Heart right ventricle (tissue), 16 donors: Measurements from ENCODE around the gene NOXA1. TPM values are rescaled to one million over a fixed set of nuclear protein-coding genes. Genes with fewer than 3 reads are reported as not detected.
"Not testable (repeated sequence)": the region's sequence is repeated elsewhere in the genome, so short reads cannot be mapped to it uniquely, and the experiment has no call there.

ENCODE experiments used
- ATAC-seq, 8 donors: fragments of 200-7000 bp; cut with Tn5 transposase; one replicate each; pipeline ENCODE4 v1.9.1; 2020; ENCODE audit warnings: mild to moderate bottlenecking in 8 of 8, moderate library complexity in 8 of 8, moderate number of reproducible peaks in 1 of 8
- DNase-seq, 2 donors: peaks; one replicate each; pipeline ENCODE4 v3.0.0-alpha.2; 2020
- H3K27ac ChIP-seq, 10 donors: fragments of 200-600 bp; sonication (generic) in 2 of 10; one replicate each; pipeline versions ENCODE4 v1.5.0 to v1.8.0; 2020 to 2022; ENCODE audit warnings: mild to moderate bottlenecking in 3 of 10
- H3K27me3 ChIP-seq, 7 donors: fragments of 200-600 bp; one replicate each; pipeline ENCODE4 v1.8.0; 2021 to 2022; ENCODE audit warnings: mild to moderate bottlenecking in 2 of 7
- H3K36me3 ChIP-seq, 9 donors: fragments of 200-600 bp; sonication (generic) in 1 of 9; one replicate each; pipeline versions ENCODE4 v1.5.0 to v1.8.0; 2020 to 2022; ENCODE audit warnings: mild to moderate bottlenecking in 2 of 9
- H3K4me1 ChIP-seq, 9 donors: fragments of 200-600 bp; sonication (generic) in 1 of 9; one replicate each; pipeline versions ENCODE4 v1.5.0 to v1.8.0; 2020 to 2022; ENCODE audit warnings: mild to moderate bottlenecking in 4 of 9
- H3K4me3 ChIP-seq, 10 donors: fragments of 200-600 bp; sonication (generic) in 2 of 10; one replicate each; pipeline versions ENCODE4 v1.5.0 to v1.8.0; 2020 to 2022; ENCODE audit warnings: mild to moderate bottlenecking in 7 of 10, moderate library complexity in 2 of 10
- H3K9me3 ChIP-seq, 11 donors: fragments of 200-600 bp in 10 of 11; sonication (generic) in 2 of 11; one replicate each; pipeline versions ENCODE4 v1.5.0 to v1.8.0; 2013 to 2022; ENCODE audit warnings: mild to moderate bottlenecking in 2 of 11, control low read depth in 1 of 11, moderate library complexity in 1 of 11
- CTCF ChIP-seq, 9 donors: fragments of 200-600 bp; sonication (generic) in 2 of 9; IDR thresholded peaks; one replicate each; pipeline versions ENCODE4 v1.5.0 to v1.8.0; 2021 to 2022; ENCODE audit warnings: antibody characterized with exemption in 9 of 9, mild to moderate bottlenecking in 5 of 9, moderate library complexity in 1 of 9
- WGBS, 2 donors: extraction: QIAGEN DNeasy Blood & Tissue Kit; methylation state at CpG; one replicate each; pipeline ENCODE4 v1.1.7; 2013; ENCODE audit warnings: inconsistent platforms in 1 of 2; 5-methylcytosine and 5-hydroxymethylcytosine counted together
- intact Hi-C, 10 donors: fragments of 100-400 bp; cut with DNase I; formaldehyde crosslinking; loops; one replicate each; pipeline versions ENCODE4 v1.11.1 to v1.14.2; 2022
- polyA plus RNA-seq, 2 donors: library from polyadenylated mRNA; stranded (reverse); fragments of 200-250 nt; gene quantifications; one replicate each; pipeline ENCODE4 v1.2.3, GENCODE V29; 2013
- total RNA-seq, 10 donors: library from RNA; stranded (reverse); fragmentation: NEBNext Ultra II Directional in 3 of 10; extraction: Animal tissue kit (Norgen Biotek cat#: 25700) in 3 of 10; gene quantifications; one replicate each; pipeline versions ENCODE4 v1.2.1 to v1.2.4, GENCODE V29; 2021 to 2023
- donor health status: Arrhythmogenic right ventricular cardiomyopathy.
- donor health status: ischemic (EF 13 %, LVEDD 7.1; RV severe dilation, severe dysfunction).
- donor health status: healthy with polysubstance abuse.
- donor health status: DM: no; HTN: yes; CAD: no.
- donor health status: DM: no; HTN: no; CAD: no.
- donor health status: ischemic (EF 25% LVEDD 6.9; RV normal size, moderate dysfunction).
- donor health status: ischemic (EF 25% LVEDD 5.7; RV mildly dilated, moderate dysfunction).
- donor health status: healthy.
- donor health status: DM: yes; HTN: yes; CAD: no.
- donor health status: Ischemic cardiomyopathy.
- donor health status: ischemic (EF 35%, LVEDD 5.7; RV mildly dilated, moderate dysfunction).
- donor health status: nonischemic (EF 11% LVEDD 7.7; RV severe dilation, severe dysfunction).
- donor health status: DM: yes; HTN: yes; CAD: no.
- donor health status: PGD.
- donor health status: ischemic (EF 29% LVEDD 5.4; RV normal size, mild dysfunction).
- donor health status: nonischemic (EF 23%, LVEDD 6.1; RV moderate dilation, normal function).

NOXA1 gene
- total and polyA plus RNA-seq, 12 donors, result 0.62 to 10.6 (median 3.0) TPM

- intact Hi-C loops, result loop anchor here in 1 of 10 donors (10.0 kb wide), 1 partner anchor 153 kb away; no protein-coding TSS in a partner anchor
- TF ChIP-seq CTCF (IDR thresholded peaks at IDR 0.05), result no peak
- peaks cover 0 to 13% (median 7%) of the 10 kb centered on the region in 7 donors for H3K27me3 ChIP-seq
- no peak overlapping the region for H3K27ac ChIP-seq
- H3K9me3 ChIP-seq, result no peaks in the 10 kb centered on the region
- DNase-seq, result peak in 1 of 2 donors; percentile 8
- no peak overlapping the region for H3K4me3 ChIP-seq
- H3K4me1 ChIP-seq, result peaks cover 0 to 17% (median 0%) of the 10 kb centered on the region in 9 donors
- peak in 1 of 8 donors; percentile 17 for ATAC-seq
- H3K36me3 ChIP-seq, result peaks cover 0 to 24% (median 0%) of the 10 kb centered on the region in 9 donors
- 89% methylated on average over 27 of the region's 27 CpGs for WGBS, 2 donors
Observed at GRCh38 chr9:137447722-137448601, 24.8 kb downstream of the NOXA1 start.

DNA sequence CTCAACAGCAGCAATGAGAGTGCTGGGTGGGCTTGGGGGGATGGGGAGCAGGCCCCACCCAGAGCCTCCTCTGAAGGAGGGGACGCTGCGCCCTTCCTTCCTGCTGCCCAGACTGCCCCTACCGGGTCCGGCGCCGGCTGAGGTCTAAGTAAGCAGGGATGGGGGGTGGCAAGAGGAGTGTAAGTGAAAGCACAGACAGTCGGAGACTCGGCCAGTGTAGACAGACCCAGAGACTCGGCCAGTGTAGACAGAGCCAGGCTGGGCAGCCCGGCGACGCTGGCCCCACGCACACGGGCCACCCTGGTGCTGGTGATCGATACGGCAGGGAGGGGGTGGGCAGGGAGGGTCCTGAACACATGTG, 25.4 kb downstream of the NOXA1 start:
- H3K27ac ChIP-seq, result no peak overlapping the region
- no peak for TF ChIP-seq CTCF (IDR thresholded peaks at IDR 0.05)
- H3K36me3 ChIP-seq, result peaks cover 0 to 24% (median 0%) of the 10 kb centered on the region in 9 donors
- H3K9me3 ChIP-seq, result no peaks in the 10 kb centered on the region
- H3K4me3 ChIP-seq, result no peak overlapping the region
- WGBS, 2 donors, result 92 to 93% methylated on average over 16 of the region's 16 CpGs
- peaks cover 0 to 7% (median 4%) of the 10 kb centered on the region in 7 donors for H3K27me3 ChIP-seq
- H3K4me1 ChIP-seq, result peaks cover 0 to 23% (median 0%) of the 10 kb centered on the region in 9 donors
- DNase-seq, result peak in 1 of 2 donors; percentile 6
- ATAC-seq, result no peak
- intact Hi-C loops, result loop anchor here in 1 of 10 donors (10.0 kb wide), 1 partner anchor 154 kb away; no protein-coding TSS in a partner anchor

GRCh38 chr9:137449081-137449844, 26.1 kb downstream of the NOXA1 start:
- intact Hi-C loops, result loop anchor here in 1 of 10 donors (10.0 kb wide), 1 partner anchor 154 kb away; no protein-coding TSS in a partner anchor
- H3K27me3 ChIP-seq, result peaks cover 0 to under 1% (median 0%) of the 10 kb centered on the region in 7 donors
- peaks cover 0 to 25% (median 2%) of the 10 kb centered on the region in 9 donors for H3K4me1 ChIP-seq
- TF ChIP-seq CTCF (IDR thresholded peaks at IDR 0.05), result no peak
- DNase-seq (peak in 1 of 2 donors; percentile 6), ATAC-seq (no peak)
- no peaks in the 10 kb centered on the region for H3K9me3 ChIP-seq
- no peak overlapping the region for H3K27ac ChIP-seq
- peaks cover 0 to 24% (median 0%) of the 10 kb centered on the region in 9 donors for H3K36me3 ChIP-seq
- WGBS, 2 donors, result 89% methylated on average over 36 of the region's 36 CpGs
- no peak overlapping the region for H3K4me3 ChIP-seq

DNA sequence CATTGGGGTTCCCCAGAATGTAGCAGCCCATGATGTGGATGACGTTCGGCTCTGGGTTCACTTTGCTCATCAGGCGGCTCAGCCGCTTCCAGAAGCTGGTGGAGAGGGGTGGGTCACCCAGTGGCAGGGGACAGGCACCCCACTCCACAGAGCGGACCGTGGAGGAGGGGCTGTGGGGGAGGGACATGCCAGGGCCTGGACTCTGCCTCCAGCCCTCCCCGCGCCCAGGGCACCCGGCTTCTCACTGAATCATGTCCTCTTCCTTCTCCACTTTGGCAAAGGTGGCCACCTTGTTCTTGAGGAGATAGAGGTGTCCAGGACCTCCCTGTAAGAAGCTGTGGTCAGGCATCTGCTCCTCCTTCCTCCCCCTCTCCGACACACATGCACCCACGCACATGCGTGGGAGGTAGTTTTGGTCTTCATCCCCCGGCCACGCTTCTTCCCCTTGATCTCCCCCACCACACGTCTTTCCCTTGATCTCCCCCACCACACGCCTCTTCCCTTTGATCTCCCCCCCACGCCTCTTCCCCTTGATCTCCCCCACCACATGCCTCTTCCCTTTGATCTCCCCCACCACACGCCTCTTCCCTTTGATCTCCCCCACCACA, 26.8 kb downstream of the NOXA1 start:
- peaks cover 8 to 30% (median 10%) of the 10 kb centered on the region in 9 donors for H3K4me1 ChIP-seq
- intact Hi-C loops, result loop anchor here in 2 of 10 donors (10.0 kb wide), 2 partner anchors 155 kb away; partner anchors contain the start of gene ARRDC1 (in 1 of the 2)
- DNase-seq (no peak), ATAC-seq (no peak)
- peaks cover 0 to 24% (median 0%) of the 10 kb centered on the region in 9 donors for H3K36me3 ChIP-seq
- no peak overlapping the region for H3K27ac ChIP-seq
- H3K9me3 ChIP-seq, result no peaks in the 10 kb centered on the region
- no peaks in the 10 kb centered on the region for H3K27me3 ChIP-seq
- 91% methylated on average over 18 of the region's 18 CpGs for WGBS, 2 donors
- TF ChIP-seq CTCF (IDR thresholded peaks at IDR 0.05), result no peak
- H3K4me3 ChIP-seq, result no peak overlapping the region

DNA sequence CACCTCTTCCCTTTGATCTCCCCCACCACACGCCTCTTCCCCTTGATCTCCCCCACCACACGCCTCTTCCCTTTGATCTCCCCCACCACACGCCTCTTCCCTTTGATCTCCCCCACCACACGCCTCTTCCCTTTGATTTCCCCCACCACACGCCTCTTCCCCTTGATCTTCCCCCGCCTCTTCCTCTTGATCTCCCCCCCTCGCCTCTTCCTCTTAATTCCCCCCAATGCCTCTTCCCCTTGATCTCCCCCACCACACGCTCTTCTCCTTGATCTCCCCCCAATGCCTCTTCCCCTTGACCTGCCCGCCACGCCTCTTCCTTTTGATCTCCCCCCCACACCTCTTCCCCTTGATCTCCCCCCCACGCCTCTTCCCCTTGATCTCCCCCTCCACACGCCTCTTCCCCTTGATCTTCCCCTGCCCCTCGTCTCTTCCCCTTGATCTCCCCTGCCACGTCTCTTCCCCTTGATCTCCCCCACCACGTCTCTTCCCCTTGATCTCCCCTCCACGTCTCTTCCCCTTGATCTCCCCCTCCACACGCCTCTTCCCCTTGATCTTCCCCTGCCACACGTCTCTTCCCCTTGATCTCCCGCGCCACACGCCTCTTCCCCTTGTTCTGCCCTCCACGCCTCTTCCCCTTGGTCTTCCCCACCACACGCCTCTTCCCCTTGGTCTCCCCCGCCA, 27.5 kb downstream of the NOXA1 start:
- Histone ChIP-seq H3K36me3 (peaks cover 0 to 29% (median 0%) of the 10 kb centered on the region in 9 donors), H3K4me1 (peaks cover 8 to 25% (median 13%) of the 10 kb centered on the region in 9 donors)
- not testable (repeated sequence) for ATAC-seq, H3K9me3 ChIP-seq, DNase-seq, H3K27me3 ChIP-seq, H3K27ac ChIP-seq, H3K4me3 ChIP-seq
- intact Hi-C loops, result loop anchor here in 1 of 10 donors (10.0 kb wide), 1 partner anchor 154 kb away; the partner anchor contains the start of gene ARRDC1
- 88 to 92% methylated on average over 20 of the region's 24 CpGs for WGBS, 2 donors
